Measurements from ENCODE around the gene ACACA. TPM values are rescaled to one million over a fixed set of nuclear protein-coding genes. Genes with fewer than 3 reads are reported as not detected.
A peak's percentile ranks its signal among the peaks of the same experiment; 100 is the strongest.

Gene ACACA
- total and polyA plus RNA-seq, 9 of the 15 experiments (the other 6 are each of a cell fraction or from before 2014, with no cell fraction given) = 35.9 to 135 (median 88.4) TPM

DNA sequence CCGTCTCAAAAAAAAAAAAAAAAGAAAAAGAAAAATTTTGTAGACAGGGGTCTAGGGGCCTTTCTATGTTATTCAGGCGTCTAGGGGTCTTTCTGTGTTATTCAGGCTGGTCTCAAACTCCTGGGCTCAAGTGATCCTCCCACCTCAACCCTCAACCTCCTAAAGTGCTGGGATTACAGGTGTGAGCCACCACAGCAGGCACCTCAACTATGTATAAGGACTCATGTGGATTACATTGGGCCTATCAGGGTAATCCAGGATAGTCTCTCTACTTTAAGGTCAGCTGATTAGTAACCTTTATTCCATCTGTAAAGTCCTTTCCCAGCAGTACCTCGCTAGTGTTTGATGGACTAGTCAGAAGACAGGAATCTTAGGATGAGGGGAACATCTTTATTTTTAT, 22.4 kb upstream of the ACACA start:
- ChIA-PET CTCF (ENCODE audit: low intra/inter-chr PET ratio) (interaction anchor here (0.6 kb wide), 1 partner anchor 351 kb away, joined by 3 read pairs; no protein-coding TSS in a partner anchor), POLR2A (interaction anchor here (1.0 to 1.4 kb wide), 3 partner anchors 8 to 62 kb away, joined by 3 to 12 read pairs (median 4); no protein-coding TSS in a partner anchor)
- peaks cover 69% of the 10 kb centered on the region for H3K36me3 ChIP-seq (ENCODE audit: control insufficient read depth, insufficient read depth, low read length)
- FAIRE-seq (no peak), DNase-seq (ENCODE audit: extremely low read depth in 1 of 4, low spot score in 3 of 4) (no peak), ATAC-seq (peak; percentile 39; the same call in 1 of the 3 replicates)
- BruUV-seq (replicated peaks) = no TSS peak
- 55% methylated on average over 2 of the region's 3 CpGs for WGBS (ENCODE audit: insufficient coverage, low coverage, missing lambda C conversion rate)
- H3K9me3 ChIP-seq (replicated peaks; ENCODE audit: control insufficient read depth, insufficient read depth, low read depth, low read length) = no peaks in the 10 kb centered on the region
- H3K79me2 ChIP-seq (ENCODE audit: control insufficient read depth, insufficient read depth, low read length) = no peaks in the 10 kb centered on the region
- H3K4me3 ChIP-seq = no peak overlapping the region
- no peak overlapping the region for H3K4me2 ChIP-seq (ENCODE audit: insufficient read depth, low read length)
- H2AFZ ChIP-seq (ENCODE audit: low read depth, low read length) = no peak overlapping the region
- no peak for TF ChIP-seq HMG20B (CRISPR knock-in tag; IDR thresholded peaks at IDR 0.05)
- no peak for TF ChIP-seq TRIM24 (IDR thresholded peaks at IDR 0.05)
- no peak for TF ChIP-seq ZNF785 (CRISPR knock-in tag; IDR thresholded peaks at IDR 0.05)
- TF ChIP-seq KDM2B (CRISPR knock-in tag; IDR thresholded peaks at IDR 0.05) = no peak
- no peak for TF ChIP-seq FOXK2 (conservative IDR thresholded peaks at IDR 0.05 in 1 of 2, IDR thresholded peaks at IDR 0.05 in 1 of 2; ENCODE audit: low read depth in 2 of 2)
- TF ChIP-seq SMARCB1 (IDR thresholded peaks at IDR 0.05; ENCODE audit: insufficient read length, low read depth) = no peak
- TF ChIP-seq, protein P1, sequence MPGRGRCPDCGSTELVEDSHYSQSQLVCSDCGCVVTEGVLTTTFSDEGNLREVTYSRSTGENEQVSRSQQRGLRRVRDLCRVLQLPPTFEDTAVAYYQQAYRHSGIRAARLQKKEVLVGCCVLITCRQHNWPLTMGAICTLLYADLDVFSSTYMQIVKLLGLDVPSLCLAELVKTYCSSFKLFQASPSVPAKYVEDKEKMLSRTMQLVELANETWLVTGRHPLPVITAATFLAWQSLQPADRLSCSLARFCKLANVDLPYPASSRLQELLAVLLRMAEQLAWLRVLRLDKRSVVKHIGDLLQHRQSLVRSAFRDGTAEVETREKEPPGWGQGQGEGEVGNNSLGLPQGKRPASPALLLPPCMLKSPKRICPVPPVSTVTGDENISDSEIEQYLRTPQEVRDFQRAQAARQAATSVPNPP (IDR thresholded peaks at IDR 0.05; ENCODE audit: borderline replicate concordance, insufficient read depth, insufficient read length) = no peak
- TF ChIP-seq NFIX (CRISPR knock-in tag; IDR thresholded peaks at IDR 0.05; ENCODE audit: low read depth) = no peak
- no peak for TF ChIP-seq EHMT2 (IDR thresholded peaks at IDR 0.05)
- no peak for TF ChIP-seq TGIF2 (CRISPR knock-in tag; IDR thresholded peaks at IDR 0.05)
- TF ChIP-seq STAT5B (CRISPR knock-in tag; IDR thresholded peaks at IDR 0.05) = no peak
- no peak for TF ChIP-seq KLF13 (tag; IDR thresholded peaks at IDR 0.05; ENCODE audit: borderline replicate concordance, low read depth)
- TF ChIP-seq NCOR1 (IDR thresholded peaks at IDR 0.05) = no peak
- no peaks in the 10 kb centered on the region for H4K20me1 ChIP-seq (replicated peaks; ENCODE audit: control insufficient read depth, insufficient read depth, low read length)
- no peaks in the 10 kb centered on the region for H3K9me1 ChIP-seq (ENCODE audit: control insufficient read depth, insufficient read depth, low read length)
- in situ Hi-C loops (cut with MboI) = no loop called here
- intact Hi-C loops (cut with micrococcal nuclease) = no loop called here
- peaks cover 5 to 11% of the 10 kb centered on the region in 2 experiments; a peak in 3 of 5 replicates for H3K4me1 ChIP-seq (replicated peaks in 1 of 2; ENCODE audit: control insufficient read depth in 2 of 2, insufficient read depth in 2 of 2, low read length in 2 of 2)
- no peaks in the 10 kb centered on the region for H3K27me3 ChIP-seq (ENCODE audit: control insufficient read depth in 2 of 2, insufficient read depth in 2 of 2, low read length in 2 of 2)
- H3K9ac ChIP-seq (ENCODE audit: insufficient read depth in 1 of 2, low read depth in 2 of 2, low read length in 2 of 2) = no peak overlapping the region
- no peak overlapping the region for H3K27ac ChIP-seq (ENCODE audit: extremely low read depth, low read depth, low read length)

Data from K562 (cell line).